Measurements from ENCODE around the gene FIGN. TPM values are rescaled to one million over a fixed set of nuclear protein-coding genes. Genes with fewer than 3 reads are reported as not detected.

The FIGN gene
- total and polyA plus RNA-seq, 2 donors: 1.5 to 6.9 TPM

DNA sequence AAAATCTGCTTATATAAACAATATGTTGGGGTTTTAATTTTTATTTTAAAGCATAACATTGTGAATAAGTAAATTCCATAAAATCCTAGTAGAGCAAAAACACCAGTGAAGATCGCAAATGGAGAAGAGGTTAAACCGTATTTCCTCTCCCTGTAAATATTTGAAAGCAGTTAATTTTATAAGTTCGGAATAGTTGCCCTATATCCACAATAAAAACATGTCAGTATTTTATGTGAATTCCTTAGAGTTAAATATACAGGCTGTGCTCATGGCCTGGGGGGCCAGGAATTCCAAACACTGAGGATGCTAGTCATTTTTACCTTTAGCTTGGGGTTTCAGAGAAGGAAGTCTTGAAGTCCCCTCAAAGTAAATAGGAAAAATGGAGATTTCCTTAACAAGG lies 135.0 kb downstream of the FIGN start:
- Histone ChIP-seq H3K4me1 (ENCODE audit: insufficient read depth) (no peaks in the 10 kb centered on the region), H3K4me3 (ENCODE audit: low read depth, low read length) (no peak overlapping the region), H3K27ac (ENCODE audit: low read depth) (no peak overlapping the region), H3K36me3 (ENCODE audit: insufficient read depth) (no peaks in the 10 kb centered on the region)
- DNase-seq (ENCODE audit: extremely low spot score): no peak
- WGBS: 38% methylated on average over 3 of the region's 3 CpGs

DNA sequence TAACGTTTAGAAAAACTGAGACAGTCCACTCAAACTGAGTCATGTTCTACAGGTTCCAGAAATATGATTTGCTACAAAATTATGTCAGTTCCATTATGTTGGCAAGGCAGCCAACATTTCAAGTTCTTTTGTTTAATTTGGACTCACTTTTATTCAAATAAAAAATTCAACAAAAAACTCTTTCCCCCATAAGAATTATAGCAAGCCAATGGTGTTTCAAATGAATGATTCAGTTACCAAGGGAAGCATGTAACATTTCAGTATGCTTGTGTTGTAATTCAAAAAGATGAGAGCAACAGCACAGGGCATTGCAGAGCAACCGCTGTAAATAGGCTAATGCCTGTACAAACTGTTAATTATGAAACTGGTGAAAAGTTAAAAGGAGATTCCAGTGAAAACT lies 140.8 kb downstream of the FIGN start:
- H3K36me3 ChIP-seq (ENCODE audit: insufficient read depth): no peaks in the 10 kb centered on the region
- H3K4me3 ChIP-seq (ENCODE audit: low read depth, low read length): no peak overlapping the region
- no peak overlapping the region for H3K27ac ChIP-seq (ENCODE audit: low read depth)
- no peaks in the 10 kb centered on the region for H3K4me1 ChIP-seq (ENCODE audit: insufficient read depth)
- 49% methylated on average over 2 of the region's 2 CpGs for WGBS
- DNase-seq (ENCODE audit: extremely low spot score): no peak

DNA sequence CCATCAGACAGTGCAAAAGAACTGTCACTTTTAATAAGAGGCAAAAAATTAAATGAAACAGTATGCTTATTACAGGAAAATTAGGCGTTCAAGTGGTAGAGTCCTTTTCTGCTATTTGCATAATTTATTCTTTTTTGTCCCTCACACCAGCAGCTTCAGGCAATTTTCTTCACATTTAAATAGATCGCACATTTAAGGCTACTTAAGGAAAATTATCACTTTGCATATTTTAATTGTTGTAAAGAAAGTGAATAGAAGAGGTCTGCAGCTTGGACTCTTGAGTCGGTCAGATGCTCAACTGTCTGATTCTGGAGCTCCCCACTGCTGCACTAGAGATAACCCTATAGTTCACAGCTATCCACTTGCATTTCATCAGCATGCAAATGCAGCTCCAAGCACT lies 141.3 kb downstream of the FIGN start:
- H3K36me3 ChIP-seq (ENCODE audit: insufficient read depth): no peaks in the 10 kb centered on the region
- 80% methylated on average over 3 of the region's 3 CpGs for WGBS
- H3K27ac ChIP-seq (ENCODE audit: low read depth): no peak overlapping the region
- no peaks in the 10 kb centered on the region for H3K4me1 ChIP-seq (ENCODE audit: insufficient read depth)
- no peak for DNase-seq (ENCODE audit: extremely low spot score)
- no peak overlapping the region for H3K4me3 ChIP-seq (ENCODE audit: low read depth, low read length)

DNA sequence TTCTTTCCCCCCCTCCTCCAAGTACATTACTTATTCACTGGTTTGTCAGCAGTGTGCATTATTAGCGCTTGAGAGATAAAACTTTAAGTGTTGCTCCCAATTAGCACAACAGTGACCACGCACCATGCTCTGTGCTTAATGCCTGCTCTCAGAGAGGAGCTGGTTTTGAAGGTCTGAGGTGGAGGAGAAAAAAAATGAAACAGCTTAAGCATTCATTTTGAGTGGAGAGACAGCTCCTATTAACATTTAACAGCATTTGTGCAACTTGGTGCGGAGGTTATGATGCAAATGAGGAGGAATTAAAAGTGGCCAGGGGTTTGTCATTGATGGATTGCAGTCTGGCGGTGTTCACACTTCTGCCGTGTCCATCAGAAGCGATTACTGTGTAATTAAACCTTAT lies 141.8 kb downstream of the FIGN start:
- 88% methylated on average over 6 of the region's 6 CpGs for WGBS
- no peaks in the 10 kb centered on the region for H3K36me3 ChIP-seq (ENCODE audit: insufficient read depth)
- DNase-seq (ENCODE audit: extremely low spot score): no peak
- no peak overlapping the region for H3K4me3 ChIP-seq (ENCODE audit: low read depth, low read length)
- H3K27ac ChIP-seq (ENCODE audit: low read depth): no peak overlapping the region
- no peaks in the 10 kb centered on the region for H3K4me1 ChIP-seq (ENCODE audit: insufficient read depth)

DNA sequence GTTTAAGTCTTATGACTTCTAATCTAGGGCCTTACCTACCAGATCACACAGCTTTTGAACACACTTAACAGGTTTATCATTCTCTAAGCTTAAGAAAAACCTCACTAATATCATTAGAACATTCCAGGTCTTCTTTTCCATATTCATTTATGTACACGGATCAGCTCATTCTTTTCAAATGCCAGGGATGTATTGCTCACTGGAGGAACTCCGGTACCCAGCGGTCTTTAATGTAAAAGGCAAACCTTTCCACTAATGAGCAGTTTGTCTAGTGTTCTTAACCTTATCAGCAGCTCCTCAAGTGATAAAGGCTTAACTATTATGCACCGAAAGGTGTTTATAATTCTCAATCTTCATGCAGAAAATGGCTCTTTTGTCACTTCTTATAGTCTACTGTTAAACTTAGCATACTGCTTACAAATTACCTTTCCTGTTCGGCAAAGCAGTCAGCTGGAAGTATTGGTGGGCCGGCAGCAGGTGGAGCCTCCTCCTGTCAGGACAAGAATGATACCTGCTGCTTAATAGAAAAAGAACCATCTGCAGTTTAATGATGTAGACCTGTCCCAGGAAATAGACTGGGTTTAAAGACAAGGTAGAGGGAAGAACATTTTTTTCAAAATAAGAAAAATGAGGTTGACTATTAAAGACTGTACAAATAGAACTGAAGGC lies 142.7 kb downstream of the FIGN start:
- Histone ChIP-seq H3K4me3 (ENCODE audit: low read depth, low read length) (no peak overlapping the region), H3K36me3 (ENCODE audit: insufficient read depth) (no peaks in the 10 kb centered on the region), H3K27ac (ENCODE audit: low read depth) (no peak overlapping the region), H3K4me1 (ENCODE audit: insufficient read depth) (no peaks in the 10 kb centered on the region)
- DNase-seq (ENCODE audit: extremely low spot score): no peak
- 76% methylated on average over 6 of the region's 6 CpGs for WGBS

DNA sequence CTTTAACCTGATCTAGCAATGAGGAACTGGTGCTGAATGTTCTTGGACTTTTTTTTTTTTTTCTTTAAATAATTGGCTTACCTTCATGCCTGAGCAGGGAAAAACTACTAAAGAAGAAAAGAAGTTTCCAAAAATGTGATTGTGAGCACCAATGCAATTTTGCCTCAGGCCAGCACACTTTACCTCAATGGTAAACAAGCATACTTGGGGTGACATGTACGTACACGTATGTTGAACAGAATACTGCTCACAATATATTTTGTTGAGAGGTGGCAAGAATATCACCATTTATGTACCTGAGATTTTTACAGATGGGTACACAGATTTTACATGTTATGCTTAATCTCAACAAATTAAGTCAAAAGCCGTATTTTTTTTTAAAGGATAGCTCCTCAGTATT lies 144.3 kb downstream of the FIGN start:
- WGBS: 68% methylated on average over 3 of the region's 3 CpGs
- no peaks in the 10 kb centered on the region for H3K36me3 ChIP-seq (ENCODE audit: insufficient read depth)
- no peak overlapping the region for H3K4me3 ChIP-seq (ENCODE audit: low read depth, low read length)
- DNase-seq (ENCODE audit: extremely low spot score): no peak
- no peaks in the 10 kb centered on the region for H3K4me1 ChIP-seq (ENCODE audit: insufficient read depth)
- H3K27ac ChIP-seq (ENCODE audit: low read depth): no peak overlapping the region

DNA sequence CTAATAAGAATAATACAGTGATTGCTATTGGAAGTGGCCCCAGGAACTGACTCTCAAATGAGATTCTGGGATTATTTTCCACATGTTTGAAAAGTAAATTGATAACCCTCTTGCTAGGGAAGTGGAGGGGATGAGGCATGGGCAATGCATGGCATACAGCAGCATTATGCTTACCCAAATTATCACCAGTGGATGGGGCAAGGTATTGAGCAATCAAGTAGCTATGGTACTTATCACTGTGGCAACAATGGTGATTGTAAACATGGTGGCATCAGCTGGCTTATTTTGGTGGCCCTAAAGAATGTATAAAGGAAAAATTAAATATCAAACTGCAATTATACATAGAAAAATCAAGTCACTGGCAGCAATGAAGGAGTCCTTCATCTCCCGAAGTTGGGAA lies 155.1 kb downstream of the FIGN start:
- Histone ChIP-seq H3K36me3 (ENCODE audit: insufficient read depth) (no peaks in the 10 kb centered on the region), H3K4me3 (ENCODE audit: low read depth, low read length) (no peak overlapping the region)
- 94% methylated on average over 1 of the region's 1 CpG for WGBS

DNA sequence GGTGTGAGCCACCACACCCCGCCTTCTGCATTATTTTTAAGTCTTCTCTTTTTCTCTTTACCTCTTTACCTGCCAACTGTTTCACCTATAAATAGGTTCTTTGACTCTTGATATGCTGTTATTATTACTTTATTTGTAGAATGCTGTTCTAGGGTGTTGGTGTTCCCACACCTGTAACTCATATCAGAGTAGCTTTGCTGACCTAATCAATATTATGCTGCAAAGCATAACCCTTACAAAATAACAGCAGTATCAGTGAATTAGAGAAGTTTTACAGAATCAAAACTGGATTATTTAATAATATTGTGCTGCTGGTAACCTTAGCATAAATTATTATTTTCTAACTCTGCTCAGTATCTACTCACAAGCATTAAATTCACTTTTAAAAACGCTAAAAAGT lies 161.5 kb downstream of the FIGN start:
- no peak overlapping the region for H3K4me3 ChIP-seq (ENCODE audit: low read depth, low read length)
- no peak overlapping the region for H3K27ac ChIP-seq (ENCODE audit: low read depth)
- no peaks in the 10 kb centered on the region for H3K4me1 ChIP-seq (ENCODE audit: insufficient read depth)
- 66% methylated on average over 2 of the region's 2 CpGs for WGBS
- DNase-seq (ENCODE audit: extremely low spot score): no peak
- no peaks in the 10 kb centered on the region for H3K36me3 ChIP-seq (ENCODE audit: insufficient read depth)

More for the DNA sequence above, 155.1 kb downstream of the FIGN start:
- no peaks in the 10 kb centered on the region for H3K4me1 ChIP-seq (ENCODE audit: insufficient read depth)
- no peak overlapping the region for H3K27ac ChIP-seq (ENCODE audit: low read depth)
- DNase-seq (ENCODE audit: extremely low spot score): no peak

DNA sequence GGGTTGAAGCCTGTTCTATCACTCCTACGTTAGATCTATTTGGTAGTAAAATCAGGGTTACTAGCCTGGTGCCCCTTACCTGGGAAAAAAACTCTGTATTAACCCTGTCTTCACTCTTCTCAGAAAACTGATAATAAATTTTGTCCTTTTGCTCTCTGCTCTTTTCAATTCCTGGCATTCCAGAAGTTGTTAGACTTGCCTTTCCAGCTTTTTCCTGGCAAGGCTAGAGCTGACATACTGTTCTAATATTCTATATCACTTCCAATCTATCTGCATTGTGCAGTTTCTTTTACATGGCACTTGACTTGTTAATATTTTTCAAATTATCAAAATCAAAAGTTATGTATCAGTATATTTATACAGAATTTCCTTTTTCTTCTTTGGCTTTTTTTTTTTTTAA lies 162.2 kb downstream of the FIGN start:
- Histone ChIP-seq H3K4me1 (ENCODE audit: insufficient read depth) (no peaks in the 10 kb centered on the region), H3K4me3 (ENCODE audit: low read depth, low read length) (no peak overlapping the region), H3K36me3 (ENCODE audit: insufficient read depth) (no peaks in the 10 kb centered on the region), H3K27ac (ENCODE audit: low read depth) (no peak overlapping the region)
- no peak for DNase-seq (ENCODE audit: extremely low spot score)
- 79% methylated on average over 1 of the region's 1 CpG for WGBS

DNA sequence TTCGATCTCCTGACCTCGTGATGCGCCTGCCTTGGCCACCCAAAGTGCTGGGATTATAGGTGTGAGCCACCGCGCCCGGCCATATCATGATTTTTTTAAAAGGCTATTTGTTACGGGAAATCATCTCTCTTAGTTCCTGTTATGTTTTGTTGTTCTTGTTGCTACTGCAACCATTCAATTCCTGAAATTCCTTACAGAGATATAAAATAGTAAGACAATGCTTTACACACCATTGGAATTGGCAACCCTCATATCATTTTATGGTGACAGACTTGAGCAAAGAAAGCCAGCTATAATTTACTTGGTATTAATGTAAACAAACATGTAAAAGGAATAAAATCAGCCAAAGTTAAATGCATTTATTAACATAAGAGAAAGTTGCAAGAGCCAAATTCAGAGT lies 163.0 kb downstream of the FIGN start:
- no peak for DNase-seq (ENCODE audit: extremely low spot score)
- no peaks in the 10 kb centered on the region for H3K36me3 ChIP-seq (ENCODE audit: insufficient read depth)
- no peak overlapping the region for H3K4me3 ChIP-seq (ENCODE audit: low read depth, low read length)
- H3K27ac ChIP-seq (ENCODE audit: low read depth): no peak overlapping the region
- no peaks in the 10 kb centered on the region for H3K4me1 ChIP-seq (ENCODE audit: insufficient read depth)
- 90% methylated on average over 7 of the region's 7 CpGs for whole genome bisulfite sequencing

DNA sequence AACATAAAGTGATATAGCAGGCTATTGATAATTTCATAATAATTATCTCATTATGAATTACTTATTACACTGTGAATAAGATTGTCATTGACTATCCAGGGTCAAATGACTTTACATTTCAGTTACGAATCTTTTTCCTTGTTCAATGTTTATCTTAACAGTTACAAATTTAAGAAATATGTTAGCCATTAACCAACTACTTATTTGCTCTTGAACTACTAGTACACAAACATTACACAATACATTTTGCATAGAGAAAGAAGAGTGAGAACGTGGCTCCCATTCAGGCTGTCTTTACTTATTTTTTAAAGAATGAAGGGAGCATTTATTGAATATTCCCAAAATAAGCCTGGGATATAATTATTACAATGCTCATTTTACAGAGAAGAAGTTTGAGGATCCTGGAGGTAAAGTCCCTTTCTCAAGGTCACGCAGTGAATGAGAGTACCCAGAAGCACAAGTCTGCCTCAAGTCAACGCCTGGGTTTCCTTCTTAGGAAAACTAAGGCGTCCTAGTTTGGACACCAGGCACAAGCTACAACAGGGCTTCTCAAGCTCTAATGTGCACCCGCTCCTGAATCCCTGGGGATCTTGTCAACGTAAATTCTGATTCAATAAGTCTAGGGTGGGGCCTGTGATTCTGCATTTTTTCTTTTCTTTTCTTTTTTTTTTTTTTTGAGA lies 164.2 kb downstream of the FIGN start:
- no peaks in the 10 kb centered on the region for H3K4me1 ChIP-seq (ENCODE audit: insufficient read depth)
- 90% methylated on average over 7 of the region's 7 CpGs for WGBS
- H3K27ac ChIP-seq (ENCODE audit: low read depth): no peak overlapping the region
- no peaks in the 10 kb centered on the region for H3K36me3 ChIP-seq (ENCODE audit: insufficient read depth)
- H3K4me3 ChIP-seq (ENCODE audit: low read depth, low read length): no peak overlapping the region
- DNase-seq (ENCODE audit: extremely low spot score): no peak

DNA sequence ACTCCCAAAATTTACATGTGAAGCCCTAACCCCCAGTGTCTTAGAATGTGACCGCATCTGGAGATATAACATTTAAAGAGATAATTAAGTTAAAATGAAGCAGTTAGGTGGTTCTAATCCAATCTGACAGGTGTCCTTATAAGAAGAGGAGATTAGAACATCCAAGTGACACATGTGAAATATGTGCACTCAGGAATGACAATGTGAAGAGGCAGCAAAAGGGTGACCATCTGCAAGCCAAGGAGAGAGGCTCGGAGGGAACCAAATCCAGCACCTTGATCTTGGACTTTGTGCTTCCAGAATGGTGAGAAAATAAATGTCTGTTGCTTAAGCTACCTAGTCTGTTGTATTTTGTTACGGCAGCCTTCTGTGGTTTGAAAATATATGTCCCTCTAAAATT lies 165.4 kb downstream of the FIGN start:
- no peaks in the 10 kb centered on the region for H3K4me1 ChIP-seq (ENCODE audit: insufficient read depth)
- no peak overlapping the region for H3K27ac ChIP-seq (ENCODE audit: low read depth)
- H3K4me3 ChIP-seq (ENCODE audit: low read depth, low read length): no peak overlapping the region
- WGBS: 96% methylated on average over 3 of the region's 3 CpGs
- DNase-seq (ENCODE audit: extremely low spot score): no peak
- no peaks in the 10 kb centered on the region for H3K36me3 ChIP-seq (ENCODE audit: insufficient read depth)

DNA sequence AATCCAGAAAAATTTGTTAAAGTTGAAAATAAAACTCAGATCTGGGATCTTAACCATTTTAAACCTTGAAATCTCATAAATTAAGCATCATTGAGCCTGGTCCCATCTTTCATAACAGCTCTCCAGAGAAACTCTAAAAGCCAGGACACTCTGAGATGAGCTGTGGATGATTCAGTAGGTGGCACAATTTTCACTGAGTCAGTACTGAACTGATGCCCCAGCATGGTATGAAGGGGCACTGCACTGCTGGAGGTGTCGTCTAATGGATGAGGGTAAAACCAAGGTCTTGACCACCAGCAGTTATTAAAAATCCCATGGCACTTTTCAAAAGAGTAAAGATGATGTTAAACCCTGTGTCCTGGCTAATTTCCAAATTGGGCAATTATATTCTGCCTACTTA lies 170.6 kb downstream of the FIGN start:
- no peak for DNase-seq (ENCODE audit: extremely low spot score)
- H3K36me3 ChIP-seq (ENCODE audit: insufficient read depth): no peaks in the 10 kb centered on the region
- H3K4me3 ChIP-seq (ENCODE audit: low read depth, low read length): no peak overlapping the region
- no peaks in the 10 kb centered on the region for H3K4me1 ChIP-seq (ENCODE audit: insufficient read depth)
- no peak overlapping the region for H3K27ac ChIP-seq (ENCODE audit: low read depth)
- 96% methylated on average over 1 of the region's 1 CpG for WGBS

DNA sequence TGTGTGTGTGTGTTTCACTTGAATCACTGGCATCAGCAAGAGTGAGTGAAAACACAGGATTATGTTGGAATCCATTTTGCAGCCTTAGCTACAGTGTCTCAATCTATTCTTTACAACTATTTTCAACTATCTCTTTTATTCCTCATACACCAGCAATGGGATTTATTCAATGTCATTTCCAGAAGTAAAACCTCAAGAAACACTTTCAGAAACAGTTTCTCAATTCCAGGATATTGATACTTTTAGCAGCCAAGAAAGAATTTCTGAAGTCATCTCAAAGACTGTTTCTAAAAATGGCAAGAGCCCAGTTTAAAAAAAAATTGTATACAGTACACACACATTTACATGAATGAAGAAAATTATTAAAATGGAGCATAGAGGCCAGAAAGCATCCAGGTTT lies 171.6 kb downstream of the FIGN start:
- no peak overlapping the region for H3K4me3 ChIP-seq (ENCODE audit: low read depth, low read length)
- H3K36me3 ChIP-seq (ENCODE audit: insufficient read depth): no peaks in the 10 kb centered on the region
- DNase-seq (ENCODE audit: extremely low spot score): no peak
- no peak overlapping the region for H3K27ac ChIP-seq (ENCODE audit: low read depth)
- H3K4me1 ChIP-seq (ENCODE audit: insufficient read depth): no peaks in the 10 kb centered on the region
